Inferior parietal cortex (tissue), 1 donor: ENCODE results near the gene TMEM232.
"Not testable (repeated sequence)": the region's sequence is repeated elsewhere in the genome, so short reads cannot be mapped to it uniquely, and the experiment has no call there.

Experiments
- DNase-seq: peaks from one replicate; pipeline ENCODE4 v3.0.0-alpha.2; 2016; ENCODE audit errors: extremely low spot score

Gene TMEM232

DNA sequence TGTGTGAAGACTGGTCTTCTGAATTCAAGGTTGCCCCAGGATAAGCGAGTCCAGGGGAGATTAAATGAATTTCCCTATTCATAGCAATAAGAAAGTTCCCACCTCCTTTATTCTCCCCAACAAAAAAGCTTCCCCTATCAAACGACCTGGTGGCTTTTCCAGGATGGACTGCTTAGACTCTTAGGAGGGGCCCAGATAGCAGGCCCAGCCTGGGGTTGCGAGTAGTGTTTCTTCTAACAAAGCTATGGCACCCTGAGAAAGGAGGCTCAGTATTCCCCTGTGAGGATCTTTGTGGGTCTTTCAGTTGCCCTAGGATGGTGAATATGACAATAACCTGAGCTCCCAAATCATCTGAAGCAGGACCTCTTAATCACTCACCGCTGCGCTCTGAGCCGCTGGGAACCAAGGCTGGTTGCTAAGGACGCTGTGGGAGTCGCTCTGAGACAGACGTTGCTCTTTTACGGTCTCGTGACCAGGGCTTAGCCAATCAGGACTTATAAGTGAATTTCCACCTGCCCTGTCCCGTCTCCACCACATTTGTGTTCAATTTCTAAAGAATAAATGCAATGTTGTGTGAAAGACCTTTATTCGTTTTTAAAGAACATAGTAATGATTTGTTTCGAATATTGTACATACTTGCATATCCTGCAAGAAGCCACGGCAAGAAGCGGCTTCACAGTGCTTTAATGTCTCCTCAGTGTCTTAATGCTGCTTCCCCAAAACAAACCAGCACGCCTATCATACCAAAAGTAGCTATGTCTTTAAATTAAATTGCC is at the start of gene TMEM232:
TMEM232 (minus strand) TSS at position 423 of the 776 bp plus-strand sequence. CDS start 59,319 bp downstream, outside the sequence.
- peak; percentile 83 for DNase-seq

DNA sequence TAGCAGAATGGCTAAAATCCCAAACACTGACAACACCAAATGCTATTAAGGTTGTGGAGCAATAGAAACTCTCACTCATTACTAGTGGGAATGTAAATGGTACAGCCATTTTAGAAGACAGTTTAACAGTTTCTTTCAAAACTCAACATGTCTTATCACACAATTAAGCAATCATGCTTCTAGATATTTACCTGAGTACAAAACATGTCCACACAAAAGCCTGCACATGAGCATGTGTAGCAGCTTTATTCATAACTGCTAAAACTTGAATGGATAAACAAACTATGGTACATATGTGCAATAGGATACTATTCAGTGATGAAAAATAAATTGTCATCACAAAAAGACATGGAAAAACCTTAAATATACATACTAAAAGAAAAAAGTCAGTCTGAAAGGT is 43.8 kb upstream of the TMEM232 start:
- DNase-seq: no peak

DNA sequence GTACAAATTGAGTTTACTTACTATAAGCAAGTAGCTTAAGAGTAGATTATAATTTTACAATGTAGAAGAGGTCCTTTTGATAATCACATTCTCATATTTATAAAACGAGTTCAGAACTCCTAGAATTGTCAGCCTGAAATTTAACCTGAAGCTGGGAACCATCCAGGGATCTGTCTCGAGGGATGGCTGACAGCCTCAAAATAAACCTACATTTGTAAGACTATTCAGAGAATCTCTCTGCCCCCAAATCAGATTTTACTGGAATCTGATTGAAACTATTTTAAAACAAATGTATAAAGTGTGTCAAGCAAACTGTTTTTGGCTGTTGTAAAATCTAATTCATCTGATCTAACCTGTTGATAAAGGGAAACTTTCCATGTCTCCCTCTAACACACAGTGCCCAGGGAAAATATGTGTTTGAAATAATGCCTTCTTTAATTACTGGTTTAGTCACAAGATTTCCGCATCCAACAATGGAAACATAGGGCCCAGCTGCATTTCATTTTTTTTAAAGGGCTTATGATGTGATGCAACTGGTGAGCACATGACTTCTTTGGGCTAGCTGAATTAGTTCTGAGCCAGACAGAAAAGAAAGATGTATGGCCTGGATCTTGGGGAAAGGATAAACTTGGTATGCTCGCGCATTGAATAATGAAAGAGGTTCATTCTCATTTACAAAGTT is 42.7 kb upstream of the TMEM232 start:
- no peak for DNase-seq

DNA sequence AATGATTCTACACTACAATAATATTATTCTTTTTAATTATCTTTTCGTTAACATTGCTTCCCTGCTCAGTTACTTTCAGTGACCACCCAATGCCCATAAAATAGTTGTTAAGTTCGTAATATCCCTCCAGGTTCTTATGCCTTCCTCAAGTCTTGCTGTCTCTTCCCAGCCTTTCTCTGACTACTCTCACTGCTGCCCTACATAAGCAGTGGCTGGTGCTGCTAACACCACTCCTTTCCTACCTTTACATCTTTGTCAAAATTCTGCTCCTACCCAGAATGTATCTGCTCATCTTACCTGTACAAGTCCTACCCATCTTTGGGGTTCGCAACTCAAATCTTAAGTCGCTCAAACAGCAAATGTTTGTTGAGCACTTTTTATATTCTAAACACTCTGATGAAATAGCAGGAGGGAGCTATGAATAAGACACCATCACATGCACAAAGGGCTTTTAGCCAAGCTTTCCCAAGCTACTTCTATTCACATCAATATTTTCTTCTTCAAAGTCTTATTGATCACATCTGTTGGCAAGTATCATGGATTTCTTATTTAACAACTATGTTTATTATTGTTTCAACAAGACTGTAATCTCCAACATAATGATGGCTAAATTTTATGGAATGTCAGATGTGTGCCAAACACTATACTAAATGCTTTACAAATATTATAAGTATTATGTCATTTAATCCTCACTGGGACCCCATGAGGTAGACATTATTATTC is 41.8 kb upstream of the TMEM232 start:
- no peak for DNase-seq

DNA sequence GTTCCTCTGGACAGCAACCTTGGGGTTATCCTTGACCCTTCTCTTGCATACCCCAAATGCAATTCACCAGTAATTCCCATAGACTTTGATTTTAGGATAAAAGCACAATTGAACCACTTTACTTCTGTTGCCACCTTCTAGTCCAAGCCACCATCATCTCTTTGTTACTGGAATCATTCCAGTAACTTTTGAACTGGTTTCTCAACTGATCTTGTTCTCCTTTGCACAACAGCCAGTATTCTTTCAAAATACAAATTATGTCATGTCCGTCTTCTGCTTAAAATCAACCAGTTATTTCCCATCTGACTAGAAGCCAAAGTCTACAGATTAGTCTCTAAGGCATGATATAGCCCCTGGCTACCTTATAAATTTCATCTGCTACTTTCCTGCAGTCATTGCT is 33.7 kb upstream of the TMEM232 start:
- DNase-seq: no peak

DNA sequence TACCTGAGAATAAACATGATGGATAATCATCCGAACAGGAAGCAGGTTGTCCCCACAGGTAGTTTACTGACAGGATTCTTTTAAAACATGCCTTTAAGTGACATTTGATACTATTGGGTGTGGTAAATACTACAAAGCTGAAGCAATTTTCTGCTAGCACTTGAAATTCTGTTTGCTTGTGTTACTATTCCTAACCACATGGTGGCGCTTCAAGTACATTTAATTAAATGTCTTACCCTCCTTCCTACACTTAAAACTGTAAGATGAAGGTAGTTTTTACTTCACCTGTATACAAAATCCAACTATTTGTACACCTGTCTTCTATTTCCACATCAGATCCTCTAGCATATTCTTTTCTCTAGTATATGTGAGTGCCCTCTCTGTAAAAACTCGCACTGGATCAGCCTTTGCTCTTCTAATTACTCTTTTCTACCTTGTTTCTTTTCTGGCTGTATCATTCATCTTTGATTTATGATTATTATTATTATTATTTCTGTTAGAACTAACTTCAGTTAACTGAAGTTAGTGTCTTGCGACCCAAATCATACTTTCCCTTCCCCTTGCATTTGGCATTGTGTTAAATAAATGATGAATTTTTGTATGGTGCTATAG is 30.8 kb upstream of the TMEM232 start:
- peak; percentile 75 for DNase-seq

DNA sequence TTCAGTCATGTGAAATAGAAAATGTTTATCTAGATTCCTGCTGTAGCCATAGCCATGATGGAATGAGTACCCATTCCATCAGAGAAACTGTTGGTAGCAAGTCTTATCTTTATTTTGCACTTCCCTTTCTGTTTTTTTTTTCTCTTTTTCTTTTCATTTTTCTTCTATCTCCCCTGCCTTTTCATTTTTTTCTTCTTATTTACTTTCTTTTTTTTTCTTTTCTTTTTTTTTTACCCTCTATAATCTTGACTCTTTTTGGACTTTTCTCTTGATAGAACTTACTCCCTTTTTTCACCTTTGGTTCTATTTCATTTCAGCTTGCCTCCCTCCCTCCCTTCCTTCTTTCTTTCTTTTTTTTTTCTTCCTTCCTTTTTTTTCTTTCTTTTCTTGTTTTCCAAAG is 27.7 kb upstream of the TMEM232 start:
- DNase-seq: no peak

DNA sequence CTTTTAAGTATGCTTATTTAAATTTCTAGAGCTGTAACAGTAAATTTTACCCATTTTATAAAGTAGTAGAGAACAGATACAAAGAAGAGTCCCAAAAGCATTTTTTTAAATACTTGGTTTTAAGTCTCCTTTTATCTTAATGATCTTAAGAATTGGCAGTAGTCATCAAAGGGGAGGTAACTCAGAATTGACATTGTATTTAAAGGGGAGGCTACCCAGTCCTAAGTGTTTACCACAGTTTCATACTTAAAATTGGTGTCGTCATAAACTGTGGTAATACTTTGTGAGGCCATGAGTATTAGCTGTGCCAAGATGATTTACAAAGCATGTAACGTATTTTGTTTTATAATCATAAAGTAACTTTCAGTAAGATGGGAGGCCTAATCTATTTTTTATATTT is 27.1 kb upstream of the TMEM232 start:
- DNase-seq: no peak

DNA sequence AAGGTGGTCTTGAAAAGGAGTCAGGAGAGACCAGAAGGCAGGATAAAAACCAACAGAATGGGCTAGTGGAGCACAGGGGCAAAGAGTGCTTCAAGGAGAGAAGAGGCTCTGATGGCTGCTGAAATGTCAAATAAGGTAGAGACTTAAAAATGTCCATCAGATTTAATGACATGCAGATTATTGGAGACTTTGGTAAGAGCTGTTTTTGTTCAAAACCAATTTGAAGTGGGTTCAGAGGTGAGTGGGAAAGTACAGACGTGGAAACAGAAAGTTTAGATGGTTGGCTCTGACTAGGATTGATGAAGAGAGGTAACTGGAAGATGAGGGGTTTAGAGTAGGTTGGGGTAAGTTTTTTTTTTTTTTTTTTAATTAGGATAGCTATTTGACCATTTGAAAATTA is 26.5 kb upstream of the TMEM232 start:
- no peak for DNase-seq

DNA sequence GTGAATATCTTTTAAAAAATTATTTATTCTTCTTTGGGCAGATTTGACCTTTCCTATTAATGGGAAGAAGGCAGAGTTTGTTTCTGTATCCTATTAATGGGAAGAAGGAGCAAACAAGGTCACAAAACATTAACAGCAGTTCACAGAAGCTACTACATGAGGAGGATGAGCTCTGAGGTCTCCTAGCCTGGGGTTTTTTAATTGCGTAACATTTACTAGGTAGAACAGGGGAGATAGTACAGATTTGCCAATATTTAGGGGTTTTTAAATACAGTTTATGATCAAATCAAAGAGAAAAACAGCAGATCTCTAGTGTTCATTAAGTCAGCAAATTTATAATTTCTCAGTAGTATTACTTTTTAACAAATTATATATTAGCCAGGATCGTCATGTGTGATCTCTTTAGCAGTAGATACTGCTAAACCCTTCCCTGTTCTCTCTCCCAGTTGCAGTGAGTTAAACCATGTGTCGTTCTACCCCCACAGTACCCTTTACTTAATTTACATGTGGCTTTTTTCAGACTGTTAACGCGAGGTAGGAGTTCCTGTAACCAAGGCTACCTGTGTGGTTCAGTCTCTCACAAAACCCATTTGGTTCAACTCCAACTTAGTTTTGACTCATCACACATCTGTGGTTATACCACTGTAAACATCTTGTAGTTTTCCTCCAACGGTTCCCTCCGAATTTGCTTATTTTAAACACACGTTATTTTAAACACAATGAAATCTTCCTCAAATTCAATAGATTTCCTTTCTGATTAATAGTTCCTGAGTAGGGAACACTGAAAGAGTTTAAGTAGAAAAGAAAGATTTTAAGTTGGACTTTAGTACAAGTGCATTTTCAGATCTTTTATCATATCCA is 25.7 kb upstream of the TMEM232 start:
- no peak for DNase-seq

DNA sequence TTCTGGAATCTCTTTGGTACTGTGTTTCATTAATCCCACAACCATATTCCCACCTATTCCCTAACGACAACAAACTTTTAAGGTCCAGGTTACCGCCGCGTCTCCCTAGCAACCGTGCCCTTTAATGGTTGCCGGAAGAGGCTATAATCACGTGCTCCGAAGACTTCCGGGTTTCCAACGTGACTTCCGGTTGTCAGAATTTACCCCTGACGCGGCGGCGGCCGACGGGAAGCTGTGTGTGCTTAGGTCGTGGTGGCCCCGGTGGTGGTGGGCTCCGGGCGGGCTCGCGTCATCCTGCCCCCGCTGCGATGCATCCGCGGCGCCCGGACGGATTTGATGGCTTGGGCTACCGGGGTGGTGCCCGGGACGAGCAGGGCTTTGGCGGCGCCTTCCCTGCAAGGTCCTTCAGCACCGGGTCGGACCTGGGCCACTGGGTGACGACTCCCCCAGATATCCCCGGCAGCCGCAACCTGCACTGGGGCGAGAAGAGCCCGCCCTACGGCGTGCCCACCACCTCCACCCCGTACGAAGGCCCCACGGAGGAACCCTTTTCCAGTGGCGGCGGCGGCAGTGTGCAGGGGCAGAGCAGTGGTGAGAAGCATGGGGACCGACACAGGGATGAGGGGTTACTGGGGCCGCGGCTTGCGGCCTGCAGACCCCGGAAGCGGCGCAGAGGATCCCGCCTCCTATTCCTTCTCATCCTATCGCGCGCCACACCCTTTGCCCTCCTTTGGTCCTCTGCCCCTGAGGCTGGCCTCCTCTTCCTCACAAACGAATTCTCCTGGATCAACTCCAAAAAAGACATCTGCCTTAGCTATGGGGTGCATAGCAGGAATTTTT is 12.6 kb upstream of the TMEM232 start, which contains the start of gene SLC25A46:
SLC25A46 (plus strand) TSS at position 196 of the 840 bp plus-strand sequence; CDS start at position 309, 113 bp downstream.
- peak; percentile 98 for DNase-seq

DNA sequence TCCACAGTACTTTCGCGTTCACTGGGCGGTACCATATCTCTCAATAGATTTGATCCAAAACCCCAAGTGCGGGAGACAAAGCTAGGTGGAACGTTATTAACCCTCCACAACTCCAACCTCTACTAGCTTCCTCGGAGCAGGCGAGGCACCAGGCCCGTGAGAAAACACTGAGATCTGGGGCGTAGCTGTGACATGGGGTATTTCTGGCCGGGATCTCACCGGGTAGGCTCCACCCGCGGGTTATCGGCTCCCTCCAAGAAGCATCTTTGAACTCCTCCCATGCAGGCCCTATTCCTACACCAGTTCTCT is 12.0 kb upstream of the TMEM232 start:
- DNase-seq: no peak

DNA sequence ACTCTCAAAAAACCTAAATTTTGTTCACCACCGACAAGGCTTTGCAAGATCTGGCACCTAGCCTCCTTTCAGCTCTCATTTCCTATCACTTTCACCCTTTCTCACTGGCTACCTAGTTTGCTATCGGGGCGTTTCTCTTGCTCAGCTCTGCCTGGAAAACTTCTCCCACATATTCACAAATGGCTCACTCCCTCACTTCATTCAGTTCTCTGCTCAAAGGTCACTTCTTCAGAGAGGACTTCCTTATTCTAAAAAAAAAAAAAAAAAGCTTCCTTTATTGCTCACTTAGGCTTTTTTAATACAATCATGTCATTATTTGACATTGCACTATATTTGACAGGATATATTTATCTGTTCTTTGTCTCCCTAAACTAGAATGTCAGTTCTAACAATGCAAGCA is 10.3 kb upstream of the TMEM232 start:
- no peak for DNase-seq

DNA sequence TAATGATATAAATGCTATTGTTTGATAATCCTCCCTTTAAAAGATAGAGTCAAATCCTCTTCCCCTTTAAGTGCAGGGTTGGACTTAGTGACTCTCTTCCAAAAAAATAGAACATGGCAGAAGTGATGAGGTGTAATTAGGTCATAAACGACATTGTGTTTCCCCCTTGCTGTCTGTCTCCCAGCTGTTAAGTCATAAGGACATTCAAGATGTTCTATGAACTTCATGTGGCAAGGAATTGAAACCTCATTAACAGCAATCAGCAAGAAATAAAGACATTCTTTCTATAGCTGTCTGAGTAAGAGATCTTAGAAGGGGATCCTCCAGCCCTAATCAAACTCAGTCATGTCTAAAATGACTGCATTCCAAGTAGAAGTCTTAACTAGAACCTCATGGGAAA is 9.1 kb upstream of the TMEM232 start:
- no peak for DNase-seq

DNA sequence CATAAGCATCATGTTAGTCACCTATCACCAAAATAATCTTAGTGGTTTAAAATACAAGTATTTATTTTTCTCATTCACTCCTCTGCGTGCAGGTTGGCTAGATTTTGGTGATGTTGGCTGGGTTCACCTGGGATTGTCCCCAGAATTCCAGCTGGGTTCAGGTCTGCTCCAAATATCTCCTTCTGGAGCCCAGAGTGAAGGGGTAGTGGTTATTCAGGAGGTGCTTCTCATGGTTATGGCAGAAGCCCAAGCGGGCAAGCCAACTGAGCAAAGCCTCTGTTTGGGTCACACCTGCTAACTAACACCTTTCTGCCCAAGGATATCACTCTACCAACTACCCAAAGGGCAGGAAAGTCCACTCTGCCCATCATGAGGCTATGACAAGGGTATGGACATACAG is 7.6 kb upstream of the TMEM232 start:
- DNase-seq: no peak

DNA sequence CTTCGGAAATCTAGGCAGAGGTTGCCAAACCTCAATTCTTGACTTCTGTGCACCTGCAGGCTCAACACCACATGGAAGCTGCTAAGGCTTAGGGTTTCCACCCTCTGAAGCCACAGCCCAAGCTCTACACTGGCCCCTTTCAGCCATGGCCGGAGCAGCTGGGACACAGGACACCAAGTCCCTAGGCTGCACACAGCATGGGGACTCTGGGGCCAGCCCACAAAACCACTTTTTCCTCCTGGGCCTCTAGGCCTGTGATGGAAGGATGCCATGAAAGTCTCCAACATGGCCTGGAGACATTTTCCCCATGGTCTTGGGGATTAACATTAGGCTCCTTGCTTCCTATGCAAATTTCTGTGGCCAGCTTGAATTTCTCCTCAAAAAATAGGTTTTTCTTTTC is 5.0 kb upstream of the TMEM232 start:
- not testable (repeated sequence) for DNase-seq

DNA sequence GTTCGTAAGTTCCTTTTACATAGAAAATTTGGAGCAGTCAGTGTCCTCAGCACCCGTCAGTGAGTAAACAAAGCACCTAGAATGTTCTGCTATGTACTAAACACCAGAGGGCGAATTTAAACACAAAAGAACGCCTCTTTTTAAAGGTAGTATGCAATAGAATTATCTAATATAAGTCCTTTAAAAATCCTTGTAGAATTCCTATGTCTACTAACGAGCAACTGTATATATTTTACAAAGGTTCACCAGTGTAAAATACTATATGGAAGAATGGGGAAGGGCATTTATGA is 499 bp upstream of the TMEM232 start:
- no peak for DNase-seq

DNA sequence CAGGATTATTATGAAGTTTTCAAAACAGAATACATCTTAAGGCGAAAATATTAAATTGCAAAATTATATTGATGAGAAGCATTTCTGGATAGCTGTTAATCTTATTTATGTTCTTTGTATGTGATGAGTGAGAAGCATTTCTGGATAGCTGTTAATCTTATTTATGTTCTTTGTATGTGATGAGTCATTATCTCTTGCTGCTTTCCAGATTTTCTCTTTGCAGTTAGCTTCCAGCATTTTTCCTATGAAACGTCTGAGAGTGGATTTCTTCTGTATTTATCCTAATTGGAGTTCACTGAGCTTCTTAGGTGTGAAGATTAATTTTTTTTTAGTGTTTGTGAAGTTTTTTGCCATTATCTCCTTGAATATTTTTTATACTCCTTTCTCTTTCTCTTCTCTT is 8.2 kb downstream of the TMEM232 start:
- DNase-seq: no peak

DNA sequence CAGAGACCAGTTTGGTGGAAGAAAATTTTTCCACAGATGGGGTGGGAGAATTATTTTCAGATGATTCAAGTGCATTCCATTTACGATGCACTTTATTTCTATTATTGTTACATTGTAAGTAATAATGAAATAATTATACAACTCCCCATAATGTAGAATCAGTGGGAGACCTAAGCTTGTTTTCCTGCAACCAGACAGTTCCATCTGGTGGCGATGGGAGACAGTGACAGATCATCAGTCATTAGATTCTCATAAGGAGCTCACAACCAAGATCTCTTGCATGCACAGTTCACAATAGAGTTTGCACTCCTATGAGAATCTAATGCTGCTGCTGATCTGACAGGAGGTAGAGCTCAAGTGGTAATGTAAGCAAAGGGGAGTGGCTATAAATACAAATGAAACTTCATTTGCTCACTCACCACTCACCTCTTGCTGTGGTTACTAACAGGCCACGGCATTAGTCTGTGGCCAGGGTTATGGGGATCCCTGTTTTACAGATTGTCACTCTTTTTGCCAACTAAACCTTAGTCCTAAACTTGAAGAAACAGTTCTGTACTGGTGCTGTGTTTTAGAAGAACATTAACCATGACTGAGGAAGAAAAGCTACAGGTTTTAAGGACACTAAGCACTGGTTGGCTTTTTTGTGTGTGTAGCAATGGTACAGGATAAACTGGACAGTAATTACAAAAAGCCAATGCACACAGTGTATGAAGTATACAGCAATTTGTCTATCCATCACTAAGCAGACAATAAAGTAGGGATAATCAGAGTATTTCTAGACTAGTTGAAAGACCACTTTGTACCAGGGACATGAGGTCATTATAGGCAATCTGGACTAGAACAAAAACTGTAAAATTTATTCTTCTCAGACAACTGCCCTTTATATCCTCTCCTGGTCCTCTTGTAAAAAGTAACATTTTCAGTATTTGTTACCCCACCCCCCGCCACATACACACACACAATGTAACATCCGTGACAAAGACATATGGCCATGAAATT is 9.9 kb downstream of the TMEM232 start:
- no peak for DNase-seq
